GM12878 (cell line): Measurements from ENCODE around the gene SEC16B. TPM values are rescaled to one million over a fixed set of nuclear protein-coding genes. Genes with fewer than 3 reads are reported as not detected.

Source experiments
- ATAC-seq: fragments of 200-7000 bp; cut with Tn5 transposase; 3 replicates; pipeline ENCODE4 v1.9.1; 2020; ENCODE audit warnings: mild to moderate bottlenecking, moderate library complexity
- BruUV-seq: library from RNA; stranded (reverse); fragments of 400-500 nt; replicated peaks from 2 replicates; lab custom pipeline; 2021; lab: Mats Ljungman, UMichigan
- CTCF ChIA-PET: fragments of 300-600 bp; sonication (Branson Sonifier 250); formaldehyde crosslinking; extraction: SDS; loops from one replicate; lab custom pipeline; 2021; ENCODE audit warnings: inconsistent platforms; lab: Yijun Ruan, JAX
- POLR2A ChIA-PET: fragments of 350-600 bp; formaldehyde crosslinking; extraction: SDS; loops from one replicate; lab custom pipeline; 2021; ENCODE audit warnings: inconsistent platforms; lab: Charles Lee
- RAD21 ChIA-PET: fragments of 300-600 bp; sonication (Branson Sonifier 250); formaldehyde crosslinking; loops from one replicate; lab custom pipeline; 2023; ENCODE audit warnings: antibody characterized with exemption; ENCODE audit not compliant: unreplicated experiment; lab: Charles Lee
- SMC1A ChIA-PET: fragments of 300-600 bp; sonication (Branson Sonifier 250); formaldehyde crosslinking; loops from one replicate; lab custom pipeline; 2023; ENCODE audit not compliant: unreplicated experiment, uncharacterized antibody; lab: Charles Lee
- DNase-seq: peaks from one replicate; pipeline ENCODE4 v3.0.0-alpha.2; 2011; ENCODE audit warnings: low read depth, low spot score
- FAIRE-seq: peaks from 3 replicates; lab custom pipeline; 2011; peaks lifted over from hg19 to GRCh38; lab: Jason Lieb, UNC
- H2AFZ ChIP-seq: 2 replicates; pipeline ENCODE4 v1.6.0; 2011; ENCODE audit warnings: low read depth, low read length, control low read depth; ENCODE audit not compliant: control insufficient read depth
- H3K27ac ChIP-seq: 2 replicates; pipeline ENCODE4 v1.5.1; 2011; ENCODE audit warnings: control low read depth; ENCODE audit not compliant: control insufficient read depth, insufficient read depth
- H3K27me3 ChIP-seq, 2 experiments: replicated peaks in 1 of 2; 2 replicates each; pipeline versions ENCODE4 v1.6.0 to v1.6.1; 2011; ENCODE audit warnings: low read length in 1 of 2; ENCODE audit not compliant: control insufficient read depth in 2 of 2, insufficient read depth in 2 of 2
- H3K36me3 ChIP-seq, 2 experiments: 2 replicates each; pipeline ENCODE4 v1.5.1; 2011; ENCODE audit warnings: low read length in 1 of 2; ENCODE audit not compliant: control insufficient read depth in 2 of 2, insufficient read depth in 2 of 2
- H3K4me1 ChIP-seq: 2 replicates; pipeline ENCODE4 v1.6.1; 2011; ENCODE audit warnings: mild to moderate bottlenecking, low read length, moderate library complexity, mixed read lengths; ENCODE audit not compliant: control insufficient read depth, insufficient read depth
- H3K4me2 ChIP-seq: 2 replicates; pipeline ENCODE4 v1.6.0; 2011; ENCODE audit warnings: control low read depth; ENCODE audit not compliant: control insufficient read depth, insufficient read depth
- H3K4me3 ChIP-seq: fragments of 200-600 bp; sonication (generic); 2 replicates; pipeline ENCODE4 v1.5.1; 2016
- H3K79me2 ChIP-seq: 2 replicates; pipeline ENCODE4 v1.6.0; 2011; ENCODE audit warnings: low read length; ENCODE audit not compliant: control insufficient read depth, insufficient read depth
- H3K9ac ChIP-seq: 2 replicates; pipeline ENCODE4 v1.8.0; 2011; ENCODE audit warnings: low read length, control low read depth, mixed read lengths; ENCODE audit not compliant: control insufficient read depth, insufficient read depth
- H3K9me3 ChIP-seq: replicated peaks from 3 replicates; pipeline ENCODE4 v1.5.1; 2011; ENCODE audit warnings: mild to moderate bottlenecking, low read length; ENCODE audit not compliant: control insufficient read depth, insufficient read depth
- H4K20me1 ChIP-seq: 2 replicates; pipeline ENCODE4 v1.6.0; 2011; ENCODE audit not compliant: control insufficient read depth, insufficient read depth
- MXI1 ChIP-seq: fragments of 150-350 bp; IDR thresholded peaks from 2 replicates; pipeline ENCODE4 v1.6.1; 2011; ENCODE audit warnings: low read depth, mild to moderate bottlenecking, inconsistent platforms, low read length, improper control_type of control experiment
- RUNX3 ChIP-seq: IDR thresholded peaks from 2 replicates; pipeline ENCODE4 v1.6.1; 2012; ENCODE audit warnings: low read length, inconsistent platforms
- SREBF1 ChIP-seq: IDR thresholded peaks from 2 replicates; pipeline ENCODE4 v1.6.1; 2012; ENCODE audit warnings: mild to moderate bottlenecking, low read length
- WGBS: methylation state at CpG from one replicate; pipeline ENCODE4 v1.1.6; 2016; ENCODE audit warnings: low lambda C conversion rate; ENCODE audit not compliant: insufficient replicate concordance, insufficient coverage; ENCODE audit errors: missing lambda C conversion rate; 5-methylcytosine and 5-hydroxymethylcytosine counted together
- in situ Hi-C: fragments of 300-500 bp; cut with MboI; formaldehyde crosslinking; loops from 9 replicates; pipeline ENCODE4 v1.14.3; 2018; ENCODE audit warnings: mixed read lengths
- intact Hi-C: fragments of 100-400 bp; cut with micrococcal nuclease; formaldehyde crosslinking; loops from one replicate; pipeline ENCODE4 v1.14.2; 2022; ENCODE audit not compliant: unreplicated experiment
- polyA plus RNA-seq, 11 experiments: library from polyadenylated mRNA; depleted of rRNA in 4 of 11; unstranded in 6 of 11; stranded (reverse) in 5 of 11; fragments of >200 nt; fragmentation: Nextera tagmentation in 4 of 11; fragmentation: Illumina TruSeq in 1 of 11; extraction: Ambion mirVana in 4 of 11; extraction: Trizol in 1 of 11; gene quantifications; 1 replicate in 1 of 11; 2 replicates in 10 of 11; pipeline versions ENCODE4 v1.2.1 to v1.2.3, GENCODE V29; 2011 to 2016; ENCODE audit warnings: inconsistent platforms in 2 of 11, missing spikeins in 2 of 11, low read depth in 1 of 11
- total RNA-seq, 4 experiments: library from RNA; depleted of rRNA in 3 of 4; stranded (reverse); fragments of >200 nt in 3 of 4; fragmentation: Illumina TruSeq in 1 of 4; extraction: Trizol in 1 of 4; gene quantifications; 2 replicates each; pipeline versions ENCODE4 v1.2.1 to v1.2.3, GENCODE V29; 2013 to 2021

SEC16B gene
- total and polyA plus RNA-seq, 10 of the 15 experiments (the other 5 are each of a cell fraction or from before 2014, with no cell fraction given) = 0.10 to 0.94 (median 0.17) TPM; not detected in 2

GRCh38 chr1:177978530-177978929 is 8.7 kb upstream of the SEC16B start:
- Histone ChIP-seq H3K27me3 (no peaks in the 10 kb centered on the region), H3K9me3 (no peaks in the 10 kb centered on the region; the same call in 2 of the 3 replicates), H3K27ac (no peak overlapping the region), H3K4me1 (no peaks in the 10 kb centered on the region), H3K4me2 (no peak overlapping the region), H3K4me3 (no peak overlapping the region), H3K9ac (no peak overlapping the region), H4K20me1 (no peaks in the 10 kb centered on the region), H3K79me2 (no peaks in the 10 kb centered on the region), H2AFZ (no peak overlapping the region), H3K36me3 (no peaks in the 10 kb centered on the region)
- DNase-seq (no peak), ATAC-seq (no peak), FAIRE-seq (no peak)
- intact Hi-C loops (no loop called here), in situ Hi-C loops (no loop called here)
- SMC1A ChIA-PET = interaction anchor here (1.4 kb wide), 1 partner anchor 15 kb away, joined by 3 read pairs; no protein-coding TSS in a partner anchor
- BruUV-seq = no TSS peak
- WGBS = 34% methylated on average over 1 of the region's 1 CpG
- CTCF ChIA-PET = interaction anchor here (2.0 kb wide), 1 partner anchor 30 kb away, joined by 6 read pairs; no protein-coding TSS in a partner anchor
- POLR2A ChIA-PET = interaction anchor here (0.9 kb wide), 1 partner anchor 308 kb away, joined by 4 read pairs; no protein-coding TSS in a partner anchor
- no peak for TF ChIP-seq MXI1
- TF ChIP-seq SREBF1 = no peak
- RAD21 ChIA-PET = no interaction called here

GRCh38 chr1:177977141-177977540 is 7.3 kb upstream of the SEC16B start:
- Histone ChIP-seq H3K9me3 (no peaks in the 10 kb centered on the region; the same call in 2 of the 3 replicates), H4K20me1 (no peaks in the 10 kb centered on the region), H3K79me2 (no peaks in the 10 kb centered on the region), H3K4me3 (no peak overlapping the region), H3K27ac (no peak overlapping the region), H3K9ac (no peak overlapping the region), H3K4me2 (no peak overlapping the region), H2AFZ (no peak overlapping the region), H3K4me1 (no peaks in the 10 kb centered on the region), H3K27me3 (no peaks in the 10 kb centered on the region), H3K36me3 (no peaks in the 10 kb centered on the region)
- ATAC-seq = no peak
- intact Hi-C loops = no loop called here
- ChIA-PET CTCF (interaction anchor here (1.4 kb wide), 1 partner anchor 9 kb away, joined by 3 read pairs; no protein-coding TSS in a partner anchor), POLR2A (no interaction called here), RAD21 (no interaction called here)
- no peak for DNase-seq
- 17% methylated on average over 1 of the region's 1 CpG for WGBS
- in situ Hi-C loops = no loop called here
- BruUV-seq = no TSS peak
- TF ChIP-seq RUNX3 = no peak
- TF ChIP-seq, all 136 proteins: peak for 0
- no peak for FAIRE-seq
- SMC1A ChIA-PET = interaction anchor here (1.5 kb wide), 1 partner anchor 18 kb away, joined by 6 read pairs; no protein-coding TSS in a partner anchor
